ENCODE results near the gene CAPN6.

DNA sequence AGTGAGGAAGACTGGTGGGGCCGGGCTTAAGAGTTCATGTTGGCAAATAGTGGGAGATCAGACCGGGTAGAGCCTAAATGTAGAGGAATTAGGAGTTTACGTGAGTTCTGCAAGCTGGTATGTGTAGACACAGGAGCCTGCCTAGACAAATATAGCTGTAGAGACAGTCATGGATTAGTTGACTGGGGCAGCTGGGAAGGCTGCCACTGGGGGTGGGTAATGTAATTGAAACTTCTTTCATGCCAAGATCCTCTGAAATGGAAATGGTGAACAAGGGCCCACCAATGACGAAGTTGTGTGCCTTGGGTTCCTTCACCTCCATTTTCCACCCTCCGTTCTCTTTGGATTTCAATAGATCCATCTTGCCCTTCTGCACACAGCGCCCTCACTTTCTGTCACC is 11.9 kb upstream of the CAPN6 start:
- TF ChIP-seq CTCF (IDR thresholded peaks at IDR 0.05; ENCODE audit: extremely low read depth in 1 of 2, insufficient read depth in 1 of 2, low read depth in 1 of 2, low read length in 2 of 2) (no peak), POLR2A (IDR thresholded peaks at IDR 0.05; ENCODE audit: low read depth, low read length) (no peak), MYC (IDR thresholded peaks at IDR 0.05; ENCODE audit: low read depth, low read length) (no peak), EZH2 (IDR thresholded peaks at IDR 0.05; ENCODE audit: borderline replicate concordance, low read depth, low read length, severe bottlenecking) (no peak), FOS (IDR thresholded peaks at IDR 0.05; ENCODE audit: borderline replicate concordance, insufficient read depth, low read length) (no peak), MAX (IDR thresholded peaks at IDR 0.05; ENCODE audit: insufficient read depth, insufficient read length) (no peak), POLR2AphosphoS5 (IDR thresholded peaks at IDR 0.05; ENCODE audit: insufficient read depth, low read depth, low read length) (no peak), JUN (IDR thresholded peaks at IDR 0.05; ENCODE audit: borderline replicate concordance, insufficient read depth, insufficient read length, low read depth) (no peak), GATA2 (IDR thresholded peaks at IDR 0.05; ENCODE audit: insufficient read depth, insufficient read length, low read depth, low read length) (no peak)

All from endothelial cell of umbilical vein (primary cell).